CD4-positive, alpha-beta T cell (primary cell): ENCODE data around the gene BNIP2. TPM values are rescaled to one million over a fixed set of nuclear protein-coding genes. Genes with fewer than 3 reads are reported as not detected.

Source experiments
- ATAC-seq: fragments of 200-7000 bp; cut with Tn5 transposase; one replicate; pipeline ENCODE4 v1.10.0; 2022; ENCODE audit warnings: mild to moderate bottlenecking; ENCODE audit not compliant: poor library complexity
- CTCF ChIA-PET: fragments of 350-600 bp; sonication (Branson Sonifier 250); formaldehyde crosslinking; loops from one replicate; lab custom pipeline; 2021; ENCODE audit warnings: antibody characterized with exemption, inconsistent platforms; lab: Charles Lee
- POLR2A ChIA-PET: fragments of 350-600 bp; sonication (Branson Sonifier 250); formaldehyde crosslinking; loops from one replicate; lab custom pipeline; 2021; ENCODE audit warnings: antibody characterized with exemption, inconsistent platforms; lab: Charles Lee
- DNase-seq, 14 experiments: peaks; one replicate each; pipeline ENCODE4 v3.0.0-alpha.2; 2013 to 2020; ENCODE audit warnings: mixed read lengths in 2 of 14
- H3K27ac ChIP-seq, 2 donors: one replicate each; pipeline versions ENCODE4 v1.5.1 to v1.7.0; 2013; ENCODE audit warnings: low read length in 2 of 2, low read depth in 1 of 2, mild to moderate bottlenecking in 1 of 2
- H3K27me3 ChIP-seq, 2 experiments: 1 replicate in 1 of 2; 2 replicates in 1 of 2; pipeline versions ENCODE4 v1.6.1 to v1.7.0; 2013; ENCODE audit warnings: low read length in 2 of 2, control low read depth in 1 of 2, mild to moderate bottlenecking in 1 of 2, moderate library complexity in 1 of 2; ENCODE audit not compliant: insufficient read depth in 2 of 2, control insufficient read depth in 1 of 2
- H3K36me3 ChIP-seq: one replicate; pipeline ENCODE4 v1.6.1; 2013; ENCODE audit warnings: low read length, control low read depth; ENCODE audit not compliant: insufficient read depth
- H3K4me1 ChIP-seq: one replicate; pipeline ENCODE4 v1.6.1; 2013; ENCODE audit warnings: low read length, control low read depth; ENCODE audit not compliant: insufficient read depth
- H3K4me3 ChIP-seq: one replicate; pipeline ENCODE4 v1.5.1; 2013; ENCODE audit warnings: mild to moderate bottlenecking, low read length, moderate library complexity
- H3K9me3 ChIP-seq, 2 experiments: 1 replicate in 1 of 2; 2 replicates in 1 of 2; pipeline versions ENCODE4 v1.6.1 to v1.7.0; 2013; ENCODE audit warnings: low read length in 2 of 2, mild to moderate bottlenecking in 2 of 2, control low read depth in 1 of 2, moderate library complexity in 1 of 2; ENCODE audit not compliant: control insufficient read depth in 1 of 2, insufficient read depth in 1 of 2
- H3K27ac Mint-ChIP-seq: one replicate; pipeline ENCODE4 v1.8.0; 2020; ENCODE audit warnings: mixed read lengths
- H3K27me3 Mint-ChIP-seq: one replicate; pipeline ENCODE4 v1.8.0; 2021; ENCODE audit warnings: mixed read lengths
- H3K36me3 Mint-ChIP-seq: one replicate; pipeline ENCODE4 v1.8.0; 2021; ENCODE audit warnings: low read depth, mixed read lengths
- H3K4me1 Mint-ChIP-seq: one replicate; pipeline ENCODE4 v1.8.0; 2021; ENCODE audit warnings: low read depth, mixed read lengths
- H3K4me3 Mint-ChIP-seq: one replicate; pipeline ENCODE4 v1.8.0; 2020; ENCODE audit warnings: mild to moderate bottlenecking, mixed read lengths
- H3K9me3 Mint-ChIP-seq: one replicate; pipeline ENCODE4 v1.8.0; 2020; ENCODE audit warnings: mixed read lengths
- CTCF ChIP-seq: fragments of 200-600 bp; IDR thresholded peaks from one replicate; pipeline ENCODE4 v1.8.0; 2022; ENCODE audit warnings: antibody characterized with exemption, mild to moderate bottlenecking
- intact Hi-C, 2 experiments: fragments of 100-400 bp; cut with DNase I in 1 of 2; cut with micrococcal nuclease in 1 of 2; formaldehyde crosslinking; loops; one replicate each; pipeline versions ENCODE4 v1.15.1 to v1.9.0; 2023 to 2025; cut with DNase I, micrococcal nuclease
- polyA plus RNA-seq, 2 donors: library from polyadenylated mRNA; unstranded; fragments of 120-200 nt; gene quantifications; one replicate each; pipeline ENCODE4 v1.2.1, GENCODE V29; 2013
- total RNA-seq, 174 experiments: library from RNA in 2 of 174; stranded (reverse) in 2 of 174; gene quantifications; one replicate each; pipeline ENCODE4 v1.2.3 and lab custom pipeline; 2021 to 2026

The BNIP2 gene
- total RNA-seq (100 to 1,000 TPM; 109 TPM), total RNA-seq (lab: John Stamatoyannopoulos, UW) (126 to 294 (median 210) reads per million in 172 experiments)
- polyA plus RNA-seq (2013, experiment 1 of 2) = 69.9 TPM
- 70.5 TPM for polyA plus RNA-seq (2013, experiment 2 of 2)

- peaks cover 33% of the 10 kb centered on the region for H3K4me1 ChIP-seq
Observed at GRCh38 chr15:59688782-59689625, at the start of gene BNIP2. Gene BNIP2 (minus strand): TSS chr15:59689320. CDS start chr15:59682457, 6,863 bp downstream.

GRCh38 chr15:59738676-59739075, 49.6 kb upstream of the BNIP2 start:
- Mint-ChIP-seq H3K27ac (no peak overlapping the region), H3K4me3 (no peak overlapping the region), H3K36me3 (no peaks in the 10 kb centered on the region), H3K4me1 (no peaks in the 10 kb centered on the region), H3K9me3 (peaks cover under 1% of the 10 kb centered on the region), H3K27me3 (peaks cover 25% of the 10 kb centered on the region)
- Histone ChIP-seq H3K9me3 (peaks cover 0 to 4% of the 10 kb centered on the region in 2 experiments), H3K36me3 (no peaks in the 10 kb centered on the region), H3K27ac (no peak overlapping the region), H3K4me3 (no peak overlapping the region), H3K27me3 (peaks cover 0 to 3% of the 10 kb centered on the region in 2 experiments), H3K4me1 (no peaks in the 10 kb centered on the region)
- CTCF ChIA-PET = no interaction called here
- TF ChIP-seq CTCF = no peak
- no peak for DNase-seq
- intact Hi-C loops = no loop called here
- no peak for ATAC-seq
- POLR2A ChIA-PET = no interaction called here

More at GRCh38 chr15:59688782-59689625, at the start of gene BNIP2:
- Histone ChIP-seq H3K4me3 (peak within 1 kb of the TSS; percentile 97), H3K27me3 (no peaks in the 10 kb centered on the region), H3K27ac (peak within 1 kb of the TSS; percentile 99 to 100), H3K9me3 (no peaks in the 10 kb centered on the region), H3K36me3 (peaks cover 15% of the 10 kb centered on the region)
- Mint-ChIP-seq H3K4me1 (peaks cover 43% of the 10 kb centered on the region), H3K4me3 (peak within 1 kb of the TSS; percentile 95), H3K27ac (peak within 1 kb of the TSS; percentile 99), H3K9me3 (no peaks in the 10 kb centered on the region), H3K36me3 (peaks cover 40% of the 10 kb centered on the region), H3K27me3 (no peaks in the 10 kb centered on the region)
- POLR2A ChIA-PET = interaction anchor here (0.6 to 4.2 kb wide), 17 partner anchors 33 to 1983 kb away, joined by 3 to 68 read pairs (median 4); partner anchors contain the start of genes ANXA2, GTF2A2, ICE2 and MINDY2
- intact Hi-C loops = loop anchor here (1.0 to 10.0 kb wide), 8 partner anchors 32 to 1984 kb away; partner anchors contain the start of genes GTF2A2 (in 2 of the 2), ANXA2 (in 1 of the 2), CCNB2 (in 1 of the 2) and ICE2 (in 1 of the 2)
- CTCF ChIA-PET = interaction anchor here (1.2 to 3.1 kb wide), 4 partner anchors 31 to 832 kb away, joined by 3 to 10 read pairs (median 4); partner anchors contain the start of gene GTF2A2
- no peak for TF ChIP-seq CTCF
- ATAC-seq = peak; percentile 86
- peak; percentile 96 to 100 (median 100) for DNase-seq

GRCh38 chr15:59736181-59736580, 47.1 kb upstream of the BNIP2 start:
- no peaks in the 10 kb centered on the region for H3K27me3 ChIP-seq
- ChIA-PET POLR2A (no interaction called here), CTCF (no interaction called here)
- DNase-seq = peak in 2 of 14 experiments; percentile 6 to 19
- ATAC-seq = no peak
- Mint-ChIP-seq H3K36me3 (no peaks in the 10 kb centered on the region), H3K27me3 (peaks cover 10% of the 10 kb centered on the region), H3K4me3 (no peak overlapping the region), H3K9me3 (no peaks in the 10 kb centered on the region), H3K27ac (no peak overlapping the region), H3K4me1 (no peaks in the 10 kb centered on the region)
- intact Hi-C loops = no loop called here
- TF ChIP-seq CTCF = no peak
- no peak overlapping the region for H3K27ac ChIP-seq
- H3K9me3 ChIP-seq = no peaks in the 10 kb centered on the region
- H3K4me3 ChIP-seq = no peak overlapping the region
- no peaks in the 10 kb centered on the region for H3K4me1 ChIP-seq
- H3K36me3 ChIP-seq = no peaks in the 10 kb centered on the region
